ENCODE measurements around the gene MRS2.

MRS2 gene

DNA sequence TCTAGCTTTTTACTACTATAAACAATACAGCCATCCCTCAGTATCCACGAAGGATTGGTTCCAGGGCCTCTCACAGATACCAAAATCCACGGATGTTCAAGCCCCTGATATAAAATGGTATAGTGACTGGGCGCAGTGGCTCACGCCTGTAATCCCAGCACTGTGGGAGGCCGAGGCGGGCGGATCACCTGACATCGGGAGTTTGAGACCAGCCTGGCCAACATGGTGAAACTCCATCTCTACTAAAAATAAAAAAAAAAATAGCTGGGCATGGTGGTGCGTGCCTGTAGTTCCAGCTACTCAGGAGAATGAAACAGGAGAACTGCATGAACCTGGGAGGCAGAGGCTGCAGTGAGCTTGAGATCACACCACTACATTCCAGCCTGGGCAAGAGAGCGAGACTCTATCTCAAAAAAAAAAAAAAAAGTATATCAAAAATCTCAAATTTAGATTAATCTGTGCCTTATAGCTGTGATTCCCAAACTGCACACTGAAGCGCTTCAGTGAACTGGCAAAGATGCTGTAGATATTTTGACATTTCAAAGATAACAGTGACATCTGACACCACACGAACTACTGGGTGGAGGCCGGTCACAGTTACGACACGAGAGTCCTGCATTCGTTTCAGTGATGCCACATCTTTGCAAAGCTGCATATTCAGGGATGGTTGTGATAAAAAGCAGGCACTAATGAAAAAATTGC, 38.3 kb downstream of the MRS2 start:
- Histone ChIP-seq H3K4me1 (peaks cover 0 to 6% (median 0%) of the 10 kb centered on the region in 10 experiments; a peak in 4 of 20 replicates), H3K4me3 (no peak overlapping the region), H4K20me1 (no peaks in the 10 kb centered on the region), H3K9ac (no peak overlapping the region), H3K27me3 (no peaks in the 10 kb centered on the region), H3K4me2 (no peak overlapping the region), H3K27ac (no peak overlapping the region), H3K9me3 (replicated peaks in 1 of 11) (no peaks in the 10 kb centered on the region), H3K36me3 (no peaks in the 10 kb centered on the region; a peak in 1 of 22 replicates)
- TF ChIP-seq Cebpa-rat (IDR thresholded peaks at IDR 0.05): no peak

DNA sequence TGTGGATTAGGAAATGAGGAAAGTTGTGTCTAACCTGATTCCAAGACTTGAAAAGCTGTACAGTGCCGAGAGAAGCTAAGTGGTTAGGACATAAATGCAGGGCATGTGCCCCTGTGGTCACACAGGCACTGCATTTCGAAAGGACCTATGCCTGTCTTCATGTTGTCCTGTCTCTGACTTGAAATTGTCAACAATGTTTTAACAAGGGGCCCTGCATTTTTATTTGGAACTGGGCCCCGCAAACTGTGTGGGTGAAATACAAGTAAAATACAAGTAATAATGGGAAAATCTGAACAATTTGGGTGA, 38.8 kb downstream of the MRS2 start:
- H3K27ac ChIP-seq: no peak overlapping the region

DNA sequence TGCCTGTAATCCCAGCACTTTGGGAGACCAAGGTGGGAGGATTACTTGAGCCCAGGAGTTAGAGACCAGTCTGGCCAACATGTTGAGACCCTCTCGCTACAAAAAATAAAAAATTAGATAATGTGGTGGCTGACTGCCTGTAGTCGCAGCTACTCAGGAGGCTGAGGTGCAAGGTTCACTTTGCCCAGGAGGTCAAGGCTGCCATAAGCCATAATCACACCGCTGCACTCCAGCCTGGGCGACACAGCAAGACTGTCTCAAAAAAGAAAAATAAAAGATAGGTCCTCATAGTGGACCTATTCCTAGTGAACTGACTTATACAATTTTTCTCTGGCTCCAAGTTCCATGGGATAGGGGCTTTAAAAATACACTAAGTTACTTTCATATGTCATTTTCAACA, 41.9 kb downstream of the MRS2 start:
- Histone ChIP-seq H3K27me3 (no peaks in the 10 kb centered on the region), H3K9me3 (replicated peaks in 1 of 11) (no peaks in the 10 kb centered on the region), H3K36me3 (no peaks in the 10 kb centered on the region), H3K4me3 (no peak overlapping the region), H4K20me1 (no peaks in the 10 kb centered on the region), H3K9ac (no peak overlapping the region), H3K4me1 (peaks cover 0 to 6% (median 0%) of the 10 kb centered on the region in 10 experiments; a peak in 4 of 20 replicates), H3K4me2 (no peak overlapping the region), H3K27ac (no peak overlapping the region)
- no peak for TF ChIP-seq Cebpa-rat (IDR thresholded peaks at IDR 0.05)

More for the DNA sequence above, 38.8 kb downstream of the MRS2 start:
- Histone ChIP-seq H3K9me3 (replicated peaks in 1 of 11) (no peaks in the 10 kb centered on the region), H3K4me3 (no peak overlapping the region), H3K36me3 (no peaks in the 10 kb centered on the region; a peak in 1 of 22 replicates), H3K9ac (no peak overlapping the region), H4K20me1 (no peaks in the 10 kb centered on the region), H3K4me2 (no peak overlapping the region), H3K27me3 (no peaks in the 10 kb centered on the region), H3K4me1 (peaks cover 0 to 6% (median 0%) of the 10 kb centered on the region in 10 experiments; a peak in 4 of 20 replicates)
- TF ChIP-seq Cebpa-rat (IDR thresholded peaks at IDR 0.05): no peak

DNA sequence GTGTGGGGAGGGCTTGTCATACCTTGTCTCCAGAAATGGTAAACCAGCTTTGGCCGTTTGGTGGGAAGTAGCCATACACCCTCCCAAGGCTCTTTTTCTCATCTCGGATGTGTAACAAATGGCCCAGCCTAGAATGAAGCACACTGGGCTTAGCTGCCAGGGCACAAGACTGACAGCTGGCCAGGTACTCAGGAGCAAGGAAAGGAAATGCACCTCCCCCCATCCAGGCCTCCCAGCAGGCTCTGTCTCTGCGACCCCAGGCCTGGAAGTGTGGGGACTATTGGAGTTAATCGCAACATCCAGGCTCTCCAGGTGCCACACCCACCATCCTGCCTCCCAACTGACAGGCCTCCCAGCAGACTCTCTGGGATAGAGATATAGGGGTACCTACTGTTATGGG, 43.0 kb downstream of the MRS2 start:
- Histone ChIP-seq H3K9ac (no peak overlapping the region), H3K27ac (no peak overlapping the region), H3K9me3 (replicated peaks in 1 of 11) (no peaks in the 10 kb centered on the region), H4K20me1 (no peaks in the 10 kb centered on the region), H3K4me2 (no peak overlapping the region), H3K27me3 (no peaks in the 10 kb centered on the region), H3K4me1 (no peaks in the 10 kb centered on the region), H3K36me3 (no peaks in the 10 kb centered on the region), H3K4me3 (no peak overlapping the region)
- no peak for TF ChIP-seq Cebpa-rat (IDR thresholded peaks at IDR 0.05)

DNA sequence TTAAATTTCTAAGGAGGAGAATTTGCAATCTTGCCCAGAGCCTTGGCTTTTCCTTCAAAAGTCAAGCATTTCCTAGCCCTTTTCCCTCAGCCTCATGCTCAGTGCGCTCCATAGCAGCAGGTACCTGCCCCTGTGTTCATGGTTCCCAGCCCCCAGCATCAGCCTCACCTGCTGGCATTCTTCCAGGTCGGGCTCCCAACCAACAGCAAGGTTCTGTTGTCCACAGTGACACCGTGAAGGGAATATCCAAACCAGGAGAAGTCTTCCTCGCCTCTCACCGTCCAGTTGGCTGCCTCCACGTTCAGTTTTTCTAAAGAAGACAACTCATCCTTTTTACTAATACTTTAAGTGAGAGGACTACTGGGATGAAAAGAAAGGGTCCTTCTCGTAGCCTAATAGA, 43.9 kb downstream of the MRS2 start:
- no peak for TF ChIP-seq Cebpa-rat (IDR thresholded peaks at IDR 0.05)
- no peak overlapping the region for H3K4me3 ChIP-seq
- H3K36me3 ChIP-seq: no peaks in the 10 kb centered on the region
- no peaks in the 10 kb centered on the region for H3K27me3 ChIP-seq
- no peak overlapping the region for H3K9ac ChIP-seq
- no peak overlapping the region for H3K4me2 ChIP-seq
- H4K20me1 ChIP-seq: no peaks in the 10 kb centered on the region
- H3K27ac ChIP-seq: no peak overlapping the region
- H3K4me1 ChIP-seq: no peaks in the 10 kb centered on the region
- H3K9me3 ChIP-seq (replicated peaks in 1 of 11): no peaks in the 10 kb centered on the region

DNA sequence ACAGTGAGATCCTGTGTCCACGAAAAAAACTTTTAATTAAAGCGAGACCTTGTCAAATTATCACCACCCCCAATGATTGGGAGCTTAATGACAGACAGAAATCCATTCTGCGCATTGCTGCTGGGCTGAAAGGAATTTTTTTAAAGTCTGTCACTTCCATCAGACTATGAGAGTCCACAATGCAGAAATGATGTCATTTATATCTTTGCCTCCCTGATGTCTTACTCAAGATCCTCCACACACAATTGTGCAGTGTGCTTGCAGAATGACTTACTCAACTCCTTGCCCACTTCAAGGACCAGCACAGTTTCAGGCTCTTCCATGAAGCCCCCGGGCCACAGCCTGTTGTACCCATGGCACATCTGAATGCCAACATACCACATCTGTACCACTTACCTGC, 45.7 kb downstream of the MRS2 start:
- no peaks in the 10 kb centered on the region for H3K36me3 ChIP-seq
- no peak overlapping the region for H3K9ac ChIP-seq
- H3K27me3 ChIP-seq: no peaks in the 10 kb centered on the region
- H3K27ac ChIP-seq: no peak overlapping the region
- H3K4me2 ChIP-seq: no peak overlapping the region
- H4K20me1 ChIP-seq: no peaks in the 10 kb centered on the region
- TF ChIP-seq Cebpa-rat (IDR thresholded peaks at IDR 0.05): no peak
- no peaks in the 10 kb centered on the region for H3K9me3 ChIP-seq (replicated peaks in 1 of 11)
- H3K4me3 ChIP-seq: no peak overlapping the region
- H3K4me1 ChIP-seq: peaks cover 0 to 5% (median 0%) of the 10 kb centered on the region in 10 experiments; a peak in 1 of 20 replicates

DNA sequence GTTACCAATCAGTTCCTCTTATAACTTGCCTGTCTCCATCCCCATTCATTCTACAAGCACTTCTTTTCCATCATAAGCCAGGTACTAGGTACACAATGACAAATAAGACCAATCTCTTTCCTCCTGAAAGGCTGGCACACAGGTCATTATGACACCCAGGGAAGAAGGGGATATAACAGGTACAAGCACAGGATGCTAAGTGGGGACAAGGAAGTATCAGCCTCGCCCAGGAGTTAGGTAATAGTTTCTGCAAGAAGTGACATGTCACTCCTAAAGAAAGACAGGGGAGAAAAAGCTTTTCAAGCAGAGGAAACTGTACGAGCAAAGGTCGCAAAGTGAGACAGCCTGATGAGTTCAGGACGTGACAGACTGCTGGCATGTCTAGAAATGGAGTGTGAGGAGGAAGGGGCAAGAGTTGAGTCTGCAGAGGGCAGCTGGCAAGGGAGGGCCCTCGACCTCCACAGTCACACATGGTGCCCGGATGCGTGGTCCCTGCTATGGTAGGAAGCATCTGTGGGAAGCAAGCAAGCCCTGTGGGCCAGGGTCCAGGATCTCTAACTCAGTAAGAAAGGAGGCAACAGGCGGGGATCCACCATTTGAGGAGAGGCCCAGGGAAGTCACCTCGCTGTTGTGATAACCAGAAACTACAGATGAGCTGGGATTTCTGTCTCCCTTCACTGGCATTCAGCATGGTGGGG, 46.2 kb downstream of the MRS2 start:
- H3K4me1 ChIP-seq: peaks cover 0 to 5% (median 0%) of the 10 kb centered on the region in 10 experiments; a peak in 1 of 20 replicates
- no peak overlapping the region for H3K9ac ChIP-seq
- TF ChIP-seq Cebpa-rat (IDR thresholded peaks at IDR 0.05): no peak

DNA sequence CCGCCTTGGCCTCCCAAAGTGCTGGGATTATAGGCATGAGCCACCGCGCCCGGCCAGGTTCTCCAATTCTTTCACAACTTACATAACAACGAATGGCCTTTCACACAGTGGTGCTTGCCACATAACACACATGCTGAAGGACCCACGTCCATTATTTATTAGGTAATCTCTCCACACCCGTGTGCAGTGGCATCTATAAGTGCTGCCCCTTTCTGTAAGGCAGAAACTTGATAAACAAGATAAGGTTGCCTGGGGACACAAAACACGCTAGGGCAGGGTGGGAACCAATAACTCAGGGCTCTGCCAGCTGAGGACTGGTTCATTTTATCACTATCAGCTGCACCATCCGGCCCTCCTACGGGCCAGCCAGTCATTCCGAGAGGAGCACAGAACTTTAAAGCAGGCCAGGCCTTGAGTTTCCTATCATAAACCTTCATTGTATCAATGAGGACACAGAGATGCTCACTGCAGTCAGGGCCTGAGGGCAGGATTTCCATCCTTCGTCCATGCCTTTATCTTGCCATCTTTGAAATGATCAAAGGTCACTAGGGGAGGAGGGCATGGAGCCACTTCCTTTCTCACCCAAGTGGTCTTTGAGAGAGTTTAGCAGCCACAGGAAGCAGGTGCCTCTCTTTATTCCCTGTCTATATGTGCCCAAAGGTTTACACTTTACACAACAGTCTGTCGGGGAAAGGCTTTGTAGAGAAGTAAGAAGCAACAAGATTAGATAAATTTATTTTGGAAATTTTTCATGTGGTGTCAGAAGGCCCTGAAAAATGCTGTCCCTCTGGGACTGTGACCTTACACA, 49.0 kb downstream of the MRS2 start:
- Histone ChIP-seq H3K4me1 (peaks cover 0 to 5% (median 0%) of the 10 kb centered on the region in 10 experiments; a peak in 1 of 20 replicates), H3K4me3 (no peak overlapping the region), H4K20me1 (no peaks in the 10 kb centered on the region), H3K9ac (no peak overlapping the region), H3K4me2 (0 out of 22 replicates have a peak overlapping the region, but pooled peaks of 2 of the 11 experiments have one; percentile 8 to 13), H3K27me3 (no peaks in the 10 kb centered on the region), H3K27ac (no peak overlapping the region), H3K36me3 (no peaks in the 10 kb centered on the region), H3K9me3 (replicated peaks in 1 of 11) (no peaks in the 10 kb centered on the region)
- TF ChIP-seq Cebpa-rat (IDR thresholded peaks at IDR 0.05): no peak

More for the DNA sequence above, 46.2 kb downstream of the MRS2 start:
- Histone ChIP-seq H4K20me1 (no peaks in the 10 kb centered on the region), H3K27me3 (no peaks in the 10 kb centered on the region), H3K9me3 (replicated peaks in 1 of 11) (no peaks in the 10 kb centered on the region), H3K27ac (no peak overlapping the region), H3K4me2 (no peak overlapping the region), H3K36me3 (no peaks in the 10 kb centered on the region), H3K4me3 (no peak overlapping the region)

DNA sequence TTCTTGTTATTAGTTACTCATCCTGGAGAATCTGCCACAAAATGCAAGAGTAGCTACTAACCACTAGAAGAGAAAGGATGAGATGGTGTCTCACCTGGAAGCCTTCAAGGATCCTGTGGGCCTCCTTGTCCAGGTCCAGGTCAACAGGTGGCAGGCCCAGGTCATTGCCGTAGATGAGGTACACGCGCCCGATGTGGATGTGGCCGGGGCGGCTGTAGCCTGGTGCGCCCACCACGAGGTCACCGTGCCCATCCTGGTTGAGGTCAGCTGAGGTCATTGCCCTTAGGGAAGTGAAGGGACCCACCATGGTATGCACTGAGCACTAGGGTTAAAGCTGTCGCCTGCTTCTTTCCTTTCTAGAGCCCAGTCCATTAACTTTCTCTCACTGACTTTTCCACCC, 51.2 kb downstream of the MRS2 start:
- Histone ChIP-seq H4K20me1 (no peaks in the 10 kb centered on the region), H3K27ac (no peak overlapping the region), H3K4me2 (no peak overlapping the region), H3K4me1 (peaks cover 0 to 5% (median 0%) of the 10 kb centered on the region in 10 experiments; a peak in 1 of 20 replicates), H3K27me3 (no peaks in the 10 kb centered on the region), H3K9me3 (replicated peaks in 1 of 11) (no peaks in the 10 kb centered on the region), H3K9ac (no peak overlapping the region), H3K36me3 (no peaks in the 10 kb centered on the region), H3K4me3 (no peak overlapping the region)
- TF ChIP-seq Cebpa-rat (IDR thresholded peaks at IDR 0.05): no peak

All from BLaER1 treated with 17β-estradiol and CSF1 and Interleukin-3, amounts not matched to agents 10 nM and 100 nM (cell line).